ENCODE measurements around the gene COL6A3.

The COL6A3 gene

GRCh38 chr2:237403024-237403882, 10.7 kb downstream of the COL6A3 start:
- TF ChIP-seq USF1 (IDR thresholded peaks at IDR 0.05) = no peak

DNA sequence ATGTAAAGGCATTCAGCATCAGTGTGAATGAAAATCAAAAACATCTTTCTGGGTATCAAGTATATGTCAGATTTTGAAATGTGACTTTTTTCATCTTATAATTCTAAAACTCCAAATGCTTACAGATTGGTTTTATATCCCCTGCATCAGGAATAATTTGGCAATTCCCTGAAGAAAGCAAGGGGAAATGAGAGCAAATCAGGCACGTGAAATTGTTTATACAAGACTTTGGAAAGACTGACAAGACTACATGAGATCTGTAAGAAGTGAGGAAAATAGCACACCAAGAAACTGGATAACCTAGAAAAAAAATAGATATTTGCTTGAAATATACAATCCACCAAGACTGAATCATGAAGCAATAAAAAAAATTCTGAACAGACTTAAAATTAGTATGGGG, 13.8 kb downstream of the COL6A3 start:
- TF ChIP-seq, protein P1, sequence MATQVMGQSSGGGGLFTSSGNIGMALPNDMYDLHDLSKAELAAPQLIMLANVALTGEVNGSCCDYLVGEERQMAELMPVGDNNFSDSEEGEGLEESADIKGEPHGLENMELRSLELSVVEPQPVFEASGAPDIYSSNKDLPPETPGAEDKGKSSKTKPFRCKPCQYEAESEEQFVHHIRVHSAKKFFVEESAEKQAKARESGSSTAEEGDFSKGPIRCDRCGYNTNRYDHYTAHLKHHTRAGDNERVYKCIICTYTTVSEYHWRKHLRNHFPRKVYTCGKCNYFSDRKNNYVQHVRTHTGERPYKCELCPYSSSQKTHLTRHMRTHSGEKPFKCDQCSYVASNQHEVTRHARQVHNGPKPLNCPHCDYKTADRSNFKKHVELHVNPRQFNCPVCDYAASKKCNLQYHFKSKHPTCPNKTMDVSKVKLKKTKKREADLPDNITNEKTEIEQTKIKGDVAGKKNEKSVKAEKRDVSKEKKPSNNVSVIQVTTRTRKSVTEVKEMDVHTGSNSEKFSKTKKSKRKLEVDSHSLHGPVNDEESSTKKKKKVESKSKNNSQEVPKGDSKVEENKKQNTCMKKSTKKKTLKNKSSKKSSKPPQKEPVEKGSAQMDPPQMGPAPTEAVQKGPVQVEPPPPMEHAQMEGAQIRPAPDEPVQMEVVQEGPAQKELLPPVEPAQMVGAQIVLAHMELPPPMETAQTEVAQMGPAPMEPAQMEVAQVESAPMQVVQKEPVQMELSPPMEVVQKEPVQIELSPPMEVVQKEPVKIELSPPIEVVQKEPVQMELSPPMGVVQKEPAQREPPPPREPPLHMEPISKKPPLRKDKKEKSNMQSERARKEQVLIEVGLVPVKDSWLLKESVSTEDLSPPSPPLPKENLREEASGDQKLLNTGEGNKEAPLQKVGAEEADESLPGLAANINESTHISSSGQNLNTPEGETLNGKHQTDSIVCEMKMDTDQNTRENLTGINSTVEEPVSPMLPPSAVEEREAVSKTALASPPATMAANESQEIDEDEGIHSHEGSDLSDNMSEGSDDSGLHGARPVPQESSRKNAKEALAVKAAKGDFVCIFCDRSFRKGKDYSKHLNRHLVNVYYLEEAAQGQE (IDR thresholded peaks at IDR 0.05; ENCODE audit: low read depth) = no peak
- no peak for TF ChIP-seq CEBPB (IDR thresholded peaks at IDR 0.05)
- no peak for TF ChIP-seq TEAD4 (IDR thresholded peaks at IDR 0.05)
- no peak for TF ChIP-seq ZBTB7A (IDR thresholded peaks at IDR 0.05; ENCODE audit: low read depth)
- no peak for TF ChIP-seq USF1 (IDR thresholded peaks at IDR 0.05)
- no peak for TF ChIP-seq RAD21 (IDR thresholded peaks at IDR 0.05; ENCODE audit: low read depth)
- TF ChIP-seq FOXM1 (IDR thresholded peaks at IDR 0.05; ENCODE audit: borderline replicate concordance, low read depth) = no peak
- no peak for TF ChIP-seq TAF1 (IDR thresholded peaks at IDR 0.05; ENCODE audit: low read depth)
- no peak for TF ChIP-seq TCF12 (IDR thresholded peaks at IDR 0.05; ENCODE audit: low read depth)
- TF ChIP-seq NFIC (IDR thresholded peaks at IDR 0.05) = no peak
- TF ChIP-seq, protein P2, sequence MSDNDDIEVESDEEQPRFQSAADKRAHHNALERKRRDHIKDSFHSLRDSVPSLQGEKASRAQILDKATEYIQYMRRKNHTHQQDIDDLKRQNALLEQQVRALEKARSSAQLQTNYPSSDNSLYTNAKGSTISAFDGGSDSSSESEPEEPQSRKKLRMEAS (IDR thresholded peaks at IDR 0.05) = no peak
- TF ChIP-seq EGR1 (IDR thresholded peaks at IDR 0.05) = no peak

DNA sequence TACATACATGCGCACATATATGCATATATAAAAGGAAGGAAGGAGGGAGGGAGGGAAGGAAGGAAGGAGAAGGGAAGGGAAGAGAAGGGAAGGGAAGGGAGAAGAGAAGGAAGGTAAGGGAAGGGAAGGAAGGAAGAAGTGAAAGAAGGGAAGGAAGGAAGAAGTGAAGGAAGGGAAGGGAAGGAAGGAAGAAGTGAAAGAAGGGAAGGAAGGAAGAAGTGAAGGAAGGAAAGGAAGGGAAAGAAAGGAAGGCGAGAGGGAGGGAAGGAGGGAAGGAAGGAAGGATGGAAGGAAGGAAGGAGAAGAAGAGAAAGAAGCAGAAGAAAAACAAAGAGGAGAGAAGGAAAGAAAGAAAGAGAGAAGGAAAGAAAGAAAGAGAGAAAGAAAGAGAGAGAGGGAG, 16.9 kb downstream of the COL6A3 start:
- TF ChIP-seq CEBPB (IDR thresholded peaks at IDR 0.05) (no peak), TEAD4 (IDR thresholded peaks at IDR 0.05) (no peak), YY1 (IDR thresholded peaks at IDR 0.05; ENCODE audit: low read depth) (no peak), NFIC (IDR thresholded peaks at IDR 0.05) (no peak), USF1 (IDR thresholded peaks at IDR 0.05) (no peak), TCF12 (IDR thresholded peaks at IDR 0.05; ENCODE audit: low read depth) (no peak), CREB1 (IDR thresholded peaks at IDR 0.05; ENCODE audit: low read depth) (no peak), EGR1 (IDR thresholded peaks at IDR 0.05) (no peak), FOXM1 (IDR thresholded peaks at IDR 0.05; ENCODE audit: borderline replicate concordance, low read depth) (no peak), ZBTB7A (IDR thresholded peaks at IDR 0.05; ENCODE audit: low read depth) (no peak), TAF1 (IDR thresholded peaks at IDR 0.05; ENCODE audit: low read depth) (no peak), RAD21 (IDR thresholded peaks at IDR 0.05; ENCODE audit: low read depth) (no peak), EP300 (IDR thresholded peaks at IDR 0.05; ENCODE audit: borderline replicate concordance) (no peak)
- TF ChIP-seq, protein P1 (IDR thresholded peaks at IDR 0.05; ENCODE audit: low read depth) = no peak
- TF ChIP-seq, protein P2 (IDR thresholded peaks at IDR 0.05) = no peak

DNA sequence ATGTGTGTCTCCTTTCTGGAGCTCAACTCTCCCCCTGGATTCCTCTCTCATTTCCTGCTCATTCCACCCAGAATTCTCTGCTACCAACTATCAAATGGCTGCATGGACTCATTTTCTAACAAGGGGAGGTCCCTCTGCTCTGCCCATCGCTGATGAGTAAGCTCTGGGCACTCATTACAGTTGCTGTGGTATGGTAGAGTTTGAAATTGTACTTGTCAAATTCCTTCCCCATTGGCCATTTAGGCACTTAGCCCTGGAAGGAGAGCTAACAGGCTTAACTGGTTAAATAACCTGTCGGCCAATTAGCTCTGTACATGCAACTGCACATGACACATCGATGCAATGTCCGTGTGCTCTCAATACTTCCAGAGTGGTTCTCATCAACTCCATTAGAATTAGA, 20.4 kb downstream of the COL6A3 start:
- no peak for TF ChIP-seq ZBTB7A (IDR thresholded peaks at IDR 0.05; ENCODE audit: low read depth)
- TF ChIP-seq EGR1 (IDR thresholded peaks at IDR 0.05) = no peak
- TF ChIP-seq, protein P2 (IDR thresholded peaks at IDR 0.05) = no peak
- TF ChIP-seq TEAD4 (IDR thresholded peaks at IDR 0.05) = no peak
- TF ChIP-seq TAF1 (IDR thresholded peaks at IDR 0.05; ENCODE audit: low read depth) = no peak

- TF ChIP-seq TCF12 (IDR thresholded peaks at IDR 0.05; ENCODE audit: low read depth) (no peak), YY1 (IDR thresholded peaks at IDR 0.05; ENCODE audit: low read depth) (no peak), CREB1 (IDR thresholded peaks at IDR 0.05; ENCODE audit: low read depth) (no peak), TAF1 (IDR thresholded peaks at IDR 0.05; ENCODE audit: low read depth) (no peak), NFIC (IDR thresholded peaks at IDR 0.05) (no peak), FOXM1 (IDR thresholded peaks at IDR 0.05; ENCODE audit: borderline replicate concordance, low read depth) (no peak)
- TF ChIP-seq, protein P1 (IDR thresholded peaks at IDR 0.05; ENCODE audit: low read depth) = no peak
Measured at GRCh38 chr2:237392186-237392585, 21.8 kb downstream of the COL6A3 start.

All from Ishikawa (cell line).